Activated CD8-positive, alpha-beta T cell treated with anti-CD3 and anti-CD28 coated beads for 36 hours (primary cell): ENCODE data around the gene ANKRD6. TPM values are rescaled to one million over a fixed set of nuclear protein-coding genes. Genes with fewer than 3 reads are reported as not detected.

ENCODE experiments used
- ATAC-seq: fragments of 200-7000 bp; cut with Tn5 transposase; one replicate; pipeline ENCODE4 v1.10.0; 2021; ENCODE audit warnings: mild to moderate bottlenecking, moderate library complexity
- CTCF ChIA-PET: fragments of 350-600 bp; sonication (Branson Sonifier 250); formaldehyde crosslinking; loops from one replicate; lab custom pipeline; 2021; ENCODE audit warnings: antibody characterized with exemption; lab: Charles Lee
- POLR2A ChIA-PET: fragments of 350-600 bp; sonication (Branson Sonifier 250); formaldehyde crosslinking; loops from one replicate; lab custom pipeline; 2021; ENCODE audit warnings: antibody characterized with exemption; lab: Charles Lee
- DNase-seq: peaks from one replicate; pipeline ENCODE4 v3.0.0-alpha.2; 2020
- H3K27ac Mint-ChIP-seq: one replicate; pipeline ENCODE4 v1.8.0; 2021; ENCODE audit warnings: mild to moderate bottlenecking, mixed read lengths
- H3K27me3 Mint-ChIP-seq: one replicate; pipeline ENCODE4 v1.8.0; 2021; ENCODE audit warnings: mixed read lengths
- H3K36me3 Mint-ChIP-seq: one replicate; pipeline ENCODE4 v1.8.0; 2021; ENCODE audit warnings: low read depth, mixed read lengths
- H3K4me1 Mint-ChIP-seq: one replicate; pipeline ENCODE4 v1.8.0; 2021; ENCODE audit warnings: low read depth, mixed read lengths
- H3K4me3 Mint-ChIP-seq: one replicate; pipeline ENCODE4 v1.8.0; 2021; ENCODE audit warnings: mild to moderate bottlenecking, moderate library complexity, mixed read lengths
- H3K9me3 Mint-ChIP-seq: one replicate; pipeline ENCODE4 v1.8.0; 2021; ENCODE audit warnings: mixed read lengths
- CTCF ChIP-seq: fragments of 200-600 bp; IDR thresholded peaks from one replicate; pipeline ENCODE4 v1.8.0; 2022; ENCODE audit warnings: antibody characterized with exemption, mild to moderate bottlenecking
- intact Hi-C: fragments of 100-400 bp; cut with micrococcal nuclease; formaldehyde crosslinking; loops from one replicate; pipeline ENCODE4 v1.10.0; 2022
- total RNA-seq, 2 experiments: library from RNA; stranded (reverse); gene quantifications; one replicate each; pipeline ENCODE4 v1.2.3, GENCODE V29; 2021

Gene ANKRD6
- total RNA-seq, 2 experiments from 2014 or later, result 3.5 to 4.9 TPM

GRCh38 chr6:89580997-89581666, 148.2 kb downstream of the ANKRD6 start:
- no peak overlapping the region for H3K27ac Mint-ChIP-seq
- intact Hi-C loops, result no loop called here

GRCh38 chr6:89581689-89582088, 148.7 kb downstream of the ANKRD6 start:
- TF ChIP-seq CTCF, result no peak
- intact Hi-C loops, result no loop called here
- Mint-ChIP-seq H3K4me3 (no peak overlapping the region), H3K9me3 (no peaks in the 10 kb centered on the region), H3K27ac (no peak overlapping the region), H3K36me3 (no peaks in the 10 kb centered on the region), H3K27me3 (peaks cover 1% of the 10 kb centered on the region), H3K4me1 (no peaks in the 10 kb centered on the region)
- POLR2A ChIA-PET, result no interaction called here
- DNase-seq, result no peak
- CTCF ChIA-PET, result interaction anchor here (1.6 kb wide), 1 partner anchor 9 kb away, joined by 6 read pairs; no protein-coding TSS in a partner anchor
- no peak for ATAC-seq

More at GRCh38 chr6:89580997-89581666, 148.2 kb downstream of the ANKRD6 start:
- Mint-ChIP-seq H3K9me3 (no peaks in the 10 kb centered on the region), H3K4me3 (no peak overlapping the region), H3K27me3 (peaks cover 1% of the 10 kb centered on the region), H3K4me1 (no peaks in the 10 kb centered on the region), H3K36me3 (no peaks in the 10 kb centered on the region)
- POLR2A ChIA-PET, result no interaction called here
- CTCF ChIA-PET, result interaction anchor here (1.6 kb wide), 1 partner anchor 9 kb away, joined by 6 read pairs; no protein-coding TSS in a partner anchor
- no peak for TF ChIP-seq CTCF
- DNase-seq (no peak), ATAC-seq (peak; percentile 17)

GRCh38 chr6:89582669-89583325, 149.8 kb downstream of the ANKRD6 start:
- ATAC-seq (peak; percentile 17), DNase-seq (no peak)
- H3K9me3 Mint-ChIP-seq, result no peaks in the 10 kb centered on the region
- CTCF ChIA-PET, result interaction anchor here (1.6 kb wide), 1 partner anchor 10 kb away, joined by 6 read pairs; no protein-coding TSS in a partner anchor
- H3K27me3 Mint-ChIP-seq, result peaks cover 1% of the 10 kb centered on the region
- POLR2A ChIA-PET, result no interaction called here
- H3K4me1 Mint-ChIP-seq, result no peaks in the 10 kb centered on the region
- intact Hi-C loops, result no loop called here
- H3K4me3 Mint-ChIP-seq, result no peak overlapping the region
- H3K27ac Mint-ChIP-seq, result no peak overlapping the region
- H3K36me3 Mint-ChIP-seq, result no peaks in the 10 kb centered on the region
- TF ChIP-seq CTCF, result no peak

- intact Hi-C loops, result no loop called here
- ChIA-PET CTCF (no interaction called here), POLR2A (no interaction called here)
- no peak overlapping the region for H3K4me3 Mint-ChIP-seq
- H3K27ac Mint-ChIP-seq, result no peak overlapping the region
- no peaks in the 10 kb centered on the region for H3K9me3 Mint-ChIP-seq
- no peak for TF ChIP-seq CTCF
- no peaks in the 10 kb centered on the region for H3K27me3 Mint-ChIP-seq
- H3K36me3 Mint-ChIP-seq, result no peaks in the 10 kb centered on the region
- ATAC-seq (no peak), DNase-seq (no peak)
- H3K4me1 Mint-ChIP-seq, result no peaks in the 10 kb centered on the region
Measured at GRCh38 chr6:89583559-89583958, 150.6 kb downstream of the ANKRD6 start.

GRCh38 chr6:89584539-89584938, 151.6 kb downstream of the ANKRD6 start:
- H3K9me3 Mint-ChIP-seq, result no peaks in the 10 kb centered on the region
- ATAC-seq (no peak), DNase-seq (no peak)
- H3K36me3 Mint-ChIP-seq, result no peaks in the 10 kb centered on the region
- no peaks in the 10 kb centered on the region for H3K4me1 Mint-ChIP-seq
- ChIA-PET POLR2A (no interaction called here), CTCF (no interaction called here)
- H3K4me3 Mint-ChIP-seq, result no peak overlapping the region
- H3K27ac Mint-ChIP-seq, result no peak overlapping the region
- intact Hi-C loops, result no loop called here
- TF ChIP-seq CTCF, result no peak
- H3K27me3 Mint-ChIP-seq, result no peaks in the 10 kb centered on the region
